ENCODE results near the gene APOBR. TPM values are rescaled to one million over a fixed set of nuclear protein-coding genes. Genes with fewer than 3 reads are reported as not detected.

APOBR gene
- total and polyA plus RNA-seq, 2 of the 13 experiments (the other 11 are each of a cell fraction or from before 2014, with no cell fraction given): 0.03 TPM; not detected in 1

DNA sequence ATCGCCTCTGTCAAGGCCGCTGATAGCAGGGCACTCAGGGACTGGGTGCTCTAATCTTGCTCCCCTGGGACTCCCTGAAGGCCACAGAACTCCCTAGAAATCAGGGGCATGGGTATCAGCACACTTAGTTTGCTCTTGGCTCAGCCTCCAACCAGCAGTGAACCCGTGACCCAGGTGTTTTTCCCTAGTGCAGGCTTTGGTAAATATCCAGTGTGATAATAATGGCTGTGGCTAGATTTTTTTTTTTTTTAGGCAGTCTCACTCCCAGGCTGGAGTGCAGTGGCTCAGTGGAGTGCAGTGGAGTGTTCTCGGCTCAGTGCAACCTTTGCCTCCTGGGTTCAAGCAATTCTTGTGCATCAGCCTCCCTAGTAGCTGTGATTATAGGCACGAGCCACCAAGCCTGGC is 34.0 kb downstream of the APOBR start (continued):
- TF ChIP-seq, protein P1, sequence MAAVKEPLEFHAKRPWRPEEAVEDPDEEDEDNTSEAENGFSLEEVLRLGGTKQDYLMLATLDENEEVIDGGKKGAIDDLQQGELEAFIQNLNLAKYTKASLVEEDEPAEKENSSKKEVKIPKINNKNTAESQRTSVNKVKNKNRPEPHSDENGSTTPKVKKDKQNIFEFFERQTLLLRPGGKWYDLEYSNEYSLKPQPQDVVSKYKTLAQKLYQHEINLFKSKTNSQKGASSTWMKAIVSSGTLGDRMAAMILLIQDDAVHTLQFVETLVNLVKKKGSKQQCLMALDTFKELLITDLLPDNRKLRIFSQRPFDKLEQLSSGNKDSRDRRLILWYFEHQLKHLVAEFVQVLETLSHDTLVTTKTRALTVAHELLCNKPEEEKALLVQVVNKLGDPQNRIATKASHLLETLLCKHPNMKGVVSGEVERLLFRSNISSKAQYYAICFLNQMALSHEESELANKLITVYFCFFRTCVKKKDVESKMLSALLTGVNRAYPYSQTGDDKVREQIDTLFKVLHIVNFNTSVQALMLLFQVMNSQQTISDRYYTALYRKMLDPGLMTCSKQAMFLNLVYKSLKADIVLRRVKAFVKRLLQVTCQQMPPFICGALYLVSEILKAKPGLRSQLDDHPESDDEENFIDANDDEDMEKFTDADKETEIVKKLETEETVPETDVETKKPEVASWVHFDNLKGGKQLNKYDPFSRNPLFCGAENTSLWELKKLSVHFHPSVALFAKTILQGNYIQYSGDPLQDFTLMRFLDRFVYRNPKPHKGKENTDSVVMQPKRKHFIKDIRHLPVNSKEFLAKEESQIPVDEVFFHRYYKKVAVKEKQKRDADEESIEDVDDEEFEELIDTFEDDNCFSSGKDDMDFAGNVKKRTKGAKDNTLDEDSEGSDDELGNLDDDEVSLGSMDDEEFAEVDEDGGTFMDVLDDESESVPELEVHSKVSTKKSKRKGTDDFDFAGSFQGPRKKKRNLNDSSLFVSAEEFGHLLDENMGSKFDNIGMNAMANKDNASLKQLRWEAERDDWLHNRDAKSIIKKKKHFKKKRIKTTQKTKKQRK (IDR thresholded peaks at IDR 0.05; ENCODE audit: low read length): no peak
- TF ChIP-seq CC2D1A (CRISPR knock-in tag; IDR thresholded peaks at IDR 0.05) (no peak), NR2F1 (CRISPR knock-in tag; IDR thresholded peaks at IDR 0.05) (no peak), ZBTB20 (CRISPR knock-in tag; IDR thresholded peaks at IDR 0.05; ENCODE audit: borderline replicate concordance, low read depth) (no peak; the same call in 1 of the 2 replicates), AGO1 (IDR thresholded peaks at IDR 0.05; ENCODE audit: low read depth, low read length, poor library complexity, severe bottlenecking) (no peak), MAFG (CRISPR knock-in tag; IDR thresholded peaks at IDR 0.05) (no peak), ZNF7 (CRISPR knock-in tag; IDR thresholded peaks at IDR 0.05) (no peak), ZNF670 (CRISPR knock-in tag; IDR thresholded peaks at IDR 0.05; ENCODE audit: borderline replicate concordance) (no peak), TBP (CRISPR knock-in tag; IDR thresholded peaks at IDR 0.05) (no peak), HDAC6 (IDR thresholded peaks at IDR 0.05; ENCODE audit: low read depth, low read length) (no peak), ZNF768 (CRISPR knock-in tag; IDR thresholded peaks at IDR 0.05) (no peak), ZNF432 (CRISPR knock-in tag; IDR thresholded peaks at IDR 0.05; ENCODE audit: borderline replicate concordance) (no peak), NCOA5 (CRISPR knock-in tag; IDR thresholded peaks at IDR 0.05) (no peak), ZNF33A (CRISPR knock-in tag; IDR thresholded peaks at IDR 0.05; ENCODE audit: borderline replicate concordance) (no peak), SNAI1 (CRISPR knock-in tag; IDR thresholded peaks at IDR 0.05; ENCODE audit: borderline replicate concordance) (no peak), SSRP1 (CRISPR knock-in tag; IDR thresholded peaks at IDR 0.05) (0 out of 2 replicates have a peak, but pooled peaks have one; percentile 22), NFYC (CRISPR knock-in tag; IDR thresholded peaks at IDR 0.05) (no peak), SMAD3 (CRISPR knock-in tag; IDR thresholded peaks at IDR 0.05) (no peak), SMAD1 (CRISPR knock-in tag; IDR thresholded peaks at IDR 0.05; ENCODE audit: borderline replicate concordance, low read depth) (no peak)
- TF ChIP-seq, protein P2, sequence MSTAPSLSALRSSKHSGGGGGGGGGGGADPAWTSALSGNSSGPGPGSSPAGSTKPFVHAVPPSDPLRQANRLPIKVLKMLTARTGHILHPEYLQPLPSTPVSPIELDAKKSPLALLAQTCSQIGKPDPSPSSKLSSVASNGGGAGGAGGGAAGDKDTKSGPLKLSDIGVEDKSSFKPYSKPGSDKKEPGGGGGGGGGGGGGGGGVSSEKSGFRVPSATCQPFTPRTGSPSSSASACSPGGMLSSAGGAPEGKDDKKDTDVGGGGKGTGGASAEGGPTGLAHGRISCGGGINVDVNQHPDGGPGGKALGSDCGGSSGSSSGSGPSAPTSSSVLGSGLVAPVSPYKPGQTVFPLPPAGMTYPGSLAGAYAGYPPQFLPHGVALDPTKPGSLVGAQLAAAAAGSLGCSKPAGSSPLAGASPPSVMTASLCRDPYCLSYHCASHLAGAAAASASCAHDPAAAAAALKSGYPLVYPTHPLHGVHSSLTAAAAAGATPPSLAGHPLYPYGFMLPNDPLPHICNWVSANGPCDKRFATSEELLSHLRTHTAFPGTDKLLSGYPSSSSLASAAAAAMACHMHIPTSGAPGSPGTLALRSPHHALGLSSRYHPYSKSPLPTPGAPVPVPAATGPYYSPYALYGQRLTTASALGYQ (CRISPR knock-in tag; IDR thresholded peaks at IDR 0.05): no peak
- TF ChIP-seq, protein P3, sequence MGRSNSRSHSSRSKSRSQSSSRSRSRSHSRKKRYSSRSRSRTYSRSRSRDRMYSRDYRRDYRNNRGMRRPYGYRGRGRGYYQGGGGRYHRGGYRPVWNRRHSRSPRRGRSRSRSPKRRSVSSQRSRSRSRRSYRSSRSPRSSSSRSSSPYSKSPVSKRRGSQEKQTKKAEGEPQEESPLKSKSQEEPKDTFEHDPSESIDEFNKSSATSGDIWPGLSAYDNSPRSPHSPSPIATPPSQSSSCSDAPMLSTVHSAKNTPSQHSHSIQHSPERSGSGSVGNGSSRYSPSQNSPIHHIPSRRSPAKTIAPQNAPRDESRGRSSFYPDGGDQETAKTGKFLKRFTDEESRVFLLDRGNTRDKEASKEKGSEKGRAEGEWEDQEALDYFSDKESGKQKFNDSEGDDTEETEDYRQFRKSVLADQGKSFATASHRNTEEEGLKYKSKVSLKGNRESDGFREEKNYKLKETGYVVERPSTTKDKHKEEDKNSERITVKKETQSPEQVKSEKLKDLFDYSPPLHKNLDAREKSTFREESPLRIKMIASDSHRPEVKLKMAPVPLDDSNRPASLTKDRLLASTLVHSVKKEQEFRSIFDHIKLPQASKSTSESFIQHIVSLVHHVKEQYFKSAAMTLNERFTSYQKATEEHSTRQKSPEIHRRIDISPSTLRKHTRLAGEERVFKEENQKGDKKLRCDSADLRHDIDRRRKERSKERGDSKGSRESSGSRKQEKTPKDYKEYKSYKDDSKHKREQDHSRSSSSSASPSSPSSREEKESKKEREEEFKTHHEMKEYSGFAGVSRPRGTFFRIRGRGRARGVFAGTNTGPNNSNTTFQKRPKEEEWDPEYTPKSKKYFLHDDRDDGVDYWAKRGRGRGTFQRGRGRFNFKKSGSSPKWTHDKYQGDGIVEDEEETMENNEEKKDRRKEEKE (IDR thresholded peaks at IDR 0.05): no peak
- TF ChIP-seq, protein P4, sequence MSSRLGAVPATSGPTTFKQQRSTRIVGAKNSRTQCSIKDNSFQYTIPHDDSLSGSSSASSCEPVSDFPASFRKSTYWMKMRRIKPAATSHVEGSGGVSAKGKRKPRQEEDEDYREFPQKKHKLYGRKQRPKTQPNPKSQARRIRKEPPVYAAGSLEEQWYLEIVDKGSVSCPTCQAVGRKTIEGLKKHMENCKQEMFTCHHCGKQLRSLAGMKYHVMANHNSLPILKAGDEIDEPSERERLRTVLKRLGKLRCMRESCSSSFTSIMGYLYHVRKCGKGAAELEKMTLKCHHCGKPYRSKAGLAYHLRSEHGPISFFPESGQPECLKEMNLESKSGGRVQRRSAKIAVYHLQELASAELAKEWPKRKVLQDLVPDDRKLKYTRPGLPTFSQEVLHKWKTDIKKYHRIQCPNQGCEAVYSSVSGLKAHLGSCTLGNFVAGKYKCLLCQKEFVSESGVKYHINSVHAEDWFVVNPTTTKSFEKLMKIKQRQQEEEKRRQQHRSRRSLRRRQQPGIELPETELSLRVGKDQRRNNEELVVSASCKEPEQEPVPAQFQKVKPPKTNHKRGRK (CRISPR knock-in tag; IDR thresholded peaks at IDR 0.05): no peak

All from HepG2 (cell line).